ENCODE results near the gene FASTKD2.

- TF ChIP-seq CTCF (IDR thresholded peaks at IDR 0.05) = no peak
- TF ChIP-seq POLR2A (IDR thresholded peaks at IDR 0.05) = no peak
- TF ChIP-seq POLR2AphosphoS5 (IDR thresholded peaks at IDR 0.05) = no peak
Observed at GRCh38 chr2:206820807-206821206, 55.4 kb downstream of the FASTKD2 start.

Data from breast epithelium (tissue), 3 donors.